NCI-H187 treated with DMSO at 0.1 percent for 48 hours (cell line): Measurements from ENCODE around the gene SKIC2.
"Not testable (repeated sequence)": the region's sequence is repeated elsewhere in the genome, so short reads cannot be mapped to it uniquely, and the experiment has no call there.

Experiments used
- DNase-seq: peaks from one replicate; lab custom pipeline; 2025; lab: John Stamatoyannopoulos, UW

SKIC2 gene

GRCh38 chr6:31969712-31970603, 11.0 kb downstream of the SKIC2 start:
- no peak for DNase-seq

- no peak for DNase-seq
Measured at GRCh38 chr6:31970604-31971271, 11.8 kb downstream of the SKIC2 start.

GRCh38 chr6:31971279-31971992, 12.5 kb downstream of the SKIC2 start:
- no peak for DNase-seq

GRCh38 chr6:31971993-31972708, 13.2 kb downstream of the SKIC2 start, which contains the start of gene DXO:
Gene DXO, minus strand, starts transcription at chr6:31972138. Its CDS starts 463 bp downstream, at chr6:31971675.
- peak; percentile 90 for DNase-seq

GRCh38 chr6:31972709-31973350, 13.9 kb downstream of the SKIC2 start:
- no peak for DNase-seq

- not testable (repeated sequence) for DNase-seq
Measured at GRCh38 chr6:31976065-31976464, 17.1 kb downstream of the SKIC2 start.

- DNase-seq = no peak
Measured at GRCh38 chr6:31977816-31978431, 18.9 kb downstream of the SKIC2 start.

- no peak for DNase-seq
Measured at GRCh38 chr6:31978831-31979230, 19.9 kb downstream of the SKIC2 start.

GRCh38 chr6:31979238-31979898, 20.4 kb downstream of the SKIC2 start:
- no peak for DNase-seq

GRCh38 chr6:31980195-31980876, 21.4 kb downstream of the SKIC2 start:
- DNase-seq = not testable (repeated sequence)

GRCh38 chr6:31980998-31981397, 22.0 kb downstream of the SKIC2 start:
- DNase-seq = not testable (repeated sequence)

GRCh38 chr6:31981744-31982143, 22.8 kb downstream of the SKIC2 start, which contains the start of gene C4A:
Gene C4A, plus strand, starts transcription at chr6:31982057. Its CDS starts 51 bp downstream, at chr6:31982108.
- DNase-seq = not testable (repeated sequence)

GRCh38 chr6:31989363-31989762, 30.4 kb downstream of the SKIC2 start:
- not testable (repeated sequence) for DNase-seq

- DNase-seq = not testable (repeated sequence)
Measured at GRCh38 chr6:31994421-31994820, 35.4 kb downstream of the SKIC2 start.

- DNase-seq = not testable (repeated sequence)
Measured at GRCh38 chr6:31996385-31996784, 37.4 kb downstream of the SKIC2 start.

GRCh38 chr6:32002546-32003268, 43.7 kb downstream of the SKIC2 start:
- not testable (repeated sequence) for DNase-seq

GRCh38 chr6:32003301-32003700, 44.3 kb downstream of the SKIC2 start:
- DNase-seq = not testable (repeated sequence)

GRCh38 chr6:32004393-32004792, 45.4 kb downstream of the SKIC2 start:
- not testable (repeated sequence) for DNase-seq
